GM23338 (cell line): ENCODE results near the gene HLA-DMB.

Experiments used
- CREB1 ChIP-seq: fragments of 250-450 bp; sonication (Bioruptor Pico); IDR thresholded peaks from 2 replicates; pipeline ENCODE4 v1.5.0; 2020; ENCODE audit warnings: low read depth, mild to moderate bottlenecking, moderate library complexity
- CTCF ChIP-seq, 2 experiments: fragments of 200-600 bp in 1 of 2; sonication (generic) in 1 of 2; conservative IDR thresholded peaks; 2 replicates each; pipeline versions ENCODE4 v1.5.1 to v1.6.1; 2016 to 2017; ENCODE audit warnings: antibody characterized with exemption in 2 of 2, low read depth in 2 of 2, mild to moderate bottlenecking in 2 of 2, moderate library complexity in 1 of 2
- EZH2 ChIP-seq: fragments of 200-600 bp; sonication (generic); IDR thresholded peaks from one replicate; pipeline ENCODE4 v1.8.0; 2017; ENCODE audit warnings: antibody characterized with exemption, mild to moderate bottlenecking, low read depth; ENCODE audit not compliant: unreplicated experiment
- POLR2AphosphoS5 ChIP-seq: IDR thresholded peaks from 2 replicates; pipeline ENCODE4 v1.6.1; 2016; ENCODE audit warnings: antibody characterized with exemption, low read depth
- TF ChIP-seq, protein P1 (sequence below): IDR thresholded peaks from one replicate; pipeline ENCODE4 v1.6.1; 2018; ENCODE audit warnings: antibody characterized with exemption; ENCODE audit not compliant: unreplicated experiment

GRCh38 chr6:32976334-32977069 is 35.7 kb upstream of the HLA-DMB start:
- TF ChIP-seq POLR2AphosphoS5 (no peak), CTCF (conservative IDR thresholded peaks at IDR 0.05; ENCODE audit: low read depth in 2 of 2) (no peak), EZH2 (no peak), CREB1 (no peak)
- TF ChIP-seq, protein P1, sequence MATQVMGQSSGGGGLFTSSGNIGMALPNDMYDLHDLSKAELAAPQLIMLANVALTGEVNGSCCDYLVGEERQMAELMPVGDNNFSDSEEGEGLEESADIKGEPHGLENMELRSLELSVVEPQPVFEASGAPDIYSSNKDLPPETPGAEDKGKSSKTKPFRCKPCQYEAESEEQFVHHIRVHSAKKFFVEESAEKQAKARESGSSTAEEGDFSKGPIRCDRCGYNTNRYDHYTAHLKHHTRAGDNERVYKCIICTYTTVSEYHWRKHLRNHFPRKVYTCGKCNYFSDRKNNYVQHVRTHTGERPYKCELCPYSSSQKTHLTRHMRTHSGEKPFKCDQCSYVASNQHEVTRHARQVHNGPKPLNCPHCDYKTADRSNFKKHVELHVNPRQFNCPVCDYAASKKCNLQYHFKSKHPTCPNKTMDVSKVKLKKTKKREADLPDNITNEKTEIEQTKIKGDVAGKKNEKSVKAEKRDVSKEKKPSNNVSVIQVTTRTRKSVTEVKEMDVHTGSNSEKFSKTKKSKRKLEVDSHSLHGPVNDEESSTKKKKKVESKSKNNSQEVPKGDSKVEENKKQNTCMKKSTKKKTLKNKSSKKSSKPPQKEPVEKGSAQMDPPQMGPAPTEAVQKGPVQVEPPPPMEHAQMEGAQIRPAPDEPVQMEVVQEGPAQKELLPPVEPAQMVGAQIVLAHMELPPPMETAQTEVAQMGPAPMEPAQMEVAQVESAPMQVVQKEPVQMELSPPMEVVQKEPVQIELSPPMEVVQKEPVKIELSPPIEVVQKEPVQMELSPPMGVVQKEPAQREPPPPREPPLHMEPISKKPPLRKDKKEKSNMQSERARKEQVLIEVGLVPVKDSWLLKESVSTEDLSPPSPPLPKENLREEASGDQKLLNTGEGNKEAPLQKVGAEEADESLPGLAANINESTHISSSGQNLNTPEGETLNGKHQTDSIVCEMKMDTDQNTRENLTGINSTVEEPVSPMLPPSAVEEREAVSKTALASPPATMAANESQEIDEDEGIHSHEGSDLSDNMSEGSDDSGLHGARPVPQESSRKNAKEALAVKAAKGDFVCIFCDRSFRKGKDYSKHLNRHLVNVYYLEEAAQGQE, result no peak
